Inflammatory macrophage (primary cell): ENCODE results near the gene CDH23.
A peak's percentile ranks its signal among the peaks of the same experiment; 100 is the strongest.

ENCODE experiments used
- DNase-seq, 2 donors: peaks; one replicate each; pipeline ENCODE4 v3.0.0-alpha.2; 2020 to 2022

CDH23 gene

GRCh38 chr10:71467569-71468362 is 71.0 kb downstream of the CDH23 start:
- DNase-seq = no peak

GRCh38 chr10:71468363-71469094 is 71.8 kb downstream of the CDH23 start:
- no peak for DNase-seq

GRCh38 chr10:71471006-71471405 is 74.3 kb downstream of the CDH23 start:
- DNase-seq = no peak

GRCh38 chr10:71471957-71472365 is 75.2 kb downstream of the CDH23 start:
- DNase-seq = no peak

GRCh38 chr10:71472466-71472865 is 75.7 kb downstream of the CDH23 start:
- DNase-seq = no peak

- DNase-seq = no peak
Observed at GRCh38 chr10:71472912-71473311, 76.2 kb downstream of the CDH23 start.

GRCh38 chr10:71473671-71474599 is 77.2 kb downstream of the CDH23 start:
- DNase-seq = no peak

- no peak for DNase-seq
Observed at GRCh38 chr10:71474702-71475242, 78.1 kb downstream of the CDH23 start.

GRCh38 chr10:71475243-71475871 is 78.6 kb downstream of the CDH23 start:
- DNase-seq = peak; percentile 44 to 61

GRCh38 chr10:71476228-71477011 is 79.7 kb downstream of the CDH23 start:
- DNase-seq = peak; percentile 31 to 35

- no peak for DNase-seq
Observed at GRCh38 chr10:71478173-71478572, 81.5 kb downstream of the CDH23 start.

GRCh38 chr10:71478813-71479365 is 82.2 kb downstream of the CDH23 start:
- peak in 1 of 2 donors; percentile 21 for DNase-seq

- no peak for DNase-seq
Observed at GRCh38 chr10:71479831-71480230, 83.1 kb downstream of the CDH23 start.

- no peak for DNase-seq
Observed at GRCh38 chr10:71480662-71481061, 83.9 kb downstream of the CDH23 start.

- no peak for DNase-seq
Observed at GRCh38 chr10:71481746-71482410, 85.2 kb downstream of the CDH23 start.

- no peak for DNase-seq
Observed at GRCh38 chr10:71482620-71483019, 85.9 kb downstream of the CDH23 start.

GRCh38 chr10:71483135-71483534 is 86.4 kb downstream of the CDH23 start:
- DNase-seq = no peak

- no peak for DNase-seq
Observed at GRCh38 chr10:71483885-71484751, 87.4 kb downstream of the CDH23 start.

GRCh38 chr10:71486484-71487114 is 89.9 kb downstream of the CDH23 start:
- peak; percentile 37 to 56 for DNase-seq
